ENCODE results near the gene TRPM1. TPM values are rescaled to one million over a fixed set of nuclear protein-coding genes. Genes with fewer than 3 reads are reported as not detected.

Gene TRPM1
- total RNA-seq, 2 donors from 2014 or later = 5.5 TPM; not detected in 1

GRCh38 chr15:31147944-31148296 is 46.4 kb upstream of the TRPM1 start:
- Histone ChIP-seq H3K27me3 (replicated peaks; ENCODE audit: insufficient read depth) (no peaks in the 10 kb centered on the region), H3K36me3 (no peaks in the 10 kb centered on the region), H3K4me3 (no peak overlapping the region), H3K4me1 (replicated peaks) (no peaks in the 10 kb centered on the region), H3K9me3 (no peaks in the 10 kb centered on the region), H3K27ac (no peak overlapping the region)
- intact Hi-C loops (cut with DNase I) = no loop called here
- no peak for TF ChIP-seq CTCF (IDR thresholded peaks at IDR 0.05)
- TF ChIP-seq POLR2A (IDR thresholded peaks at IDR 0.05) = no peak
- TF ChIP-seq POLR2AphosphoS5 (IDR thresholded peaks at IDR 0.05) = no peak
- 84% methylated on average over 4 of the region's 4 CpGs for WGBS
- no peak for DNase-seq (ENCODE audit: low spot score)

GRCh38 chr15:31147456-31147855 is 45.9 kb upstream of the TRPM1 start:
- WGBS = 81% methylated on average over 8 of the region's 8 CpGs
- Histone ChIP-seq H3K36me3 (no peaks in the 10 kb centered on the region), H3K27ac (no peak overlapping the region), H3K27me3 (replicated peaks; ENCODE audit: insufficient read depth) (no peaks in the 10 kb centered on the region), H3K4me1 (replicated peaks) (no peaks in the 10 kb centered on the region), H3K4me3 (no peak overlapping the region), H3K9me3 (no peaks in the 10 kb centered on the region)
- TF ChIP-seq POLR2A (IDR thresholded peaks at IDR 0.05) (no peak), CTCF (IDR thresholded peaks at IDR 0.05) (no peak), POLR2AphosphoS5 (IDR thresholded peaks at IDR 0.05) (no peak)
- no peak for DNase-seq (ENCODE audit: low spot score)
- intact Hi-C loops (cut with DNase I) = no loop called here

GRCh38 chr15:31145271-31145911 is 43.9 kb upstream of the TRPM1 start:
- 84% methylated on average over 7 of the region's 7 CpGs for WGBS
- Histone ChIP-seq H3K36me3 (no peaks in the 10 kb centered on the region), H3K27ac (no peak overlapping the region), H3K4me1 (replicated peaks) (no peaks in the 10 kb centered on the region), H3K4me3 (no peak overlapping the region), H3K27me3 (replicated peaks; ENCODE audit: insufficient read depth) (no peaks in the 10 kb centered on the region), H3K9me3 (no peaks in the 10 kb centered on the region)
- no peak for TF ChIP-seq POLR2A (IDR thresholded peaks at IDR 0.05)
- TF ChIP-seq POLR2AphosphoS5 (IDR thresholded peaks at IDR 0.05) = no peak
- no peak for TF ChIP-seq CTCF (IDR thresholded peaks at IDR 0.05)
- intact Hi-C loops (cut with DNase I) = no loop called here
- no peak for DNase-seq (ENCODE audit: low spot score)

- no peak for DNase-seq (ENCODE audit: low spot score)
- intact Hi-C loops (cut with DNase I) = no loop called here
- Histone ChIP-seq H3K4me3 (no peak overlapping the region), H3K4me1 (replicated peaks) (no peaks in the 10 kb centered on the region), H3K9me3 (no peaks in the 10 kb centered on the region), H3K27me3 (replicated peaks; ENCODE audit: insufficient read depth) (no peaks in the 10 kb centered on the region), H3K36me3 (no peaks in the 10 kb centered on the region), H3K27ac (no peak overlapping the region)
- TF ChIP-seq CTCF (IDR thresholded peaks at IDR 0.05) = no peak
- TF ChIP-seq POLR2AphosphoS5 (IDR thresholded peaks at IDR 0.05) = no peak
- TF ChIP-seq POLR2A (IDR thresholded peaks at IDR 0.05) = no peak
Measured at GRCh38 chr15:31141792-31142191, 40.3 kb upstream of the TRPM1 start.

GRCh38 chr15:31136607-31137328 is 35.2 kb upstream of the TRPM1 start:
- Histone ChIP-seq H3K4me3 (no peak overlapping the region), H3K36me3 (no peaks in the 10 kb centered on the region), H3K9me3 (no peaks in the 10 kb centered on the region), H3K4me1 (replicated peaks) (no peaks in the 10 kb centered on the region), H3K27ac (no peak overlapping the region), H3K27me3 (replicated peaks; ENCODE audit: insufficient read depth) (no peaks in the 10 kb centered on the region)
- TF ChIP-seq CTCF (IDR thresholded peaks at IDR 0.05) = no peak
- TF ChIP-seq POLR2AphosphoS5 (IDR thresholded peaks at IDR 0.05) = no peak
- TF ChIP-seq POLR2A (IDR thresholded peaks at IDR 0.05) = no peak
- DNase-seq (ENCODE audit: low spot score) = no peak
- WGBS = 55% methylated on average over 6 of the region's 6 CpGs
- intact Hi-C loops (cut with DNase I) = no loop called here
